Fibroblast of pulmonary artery (primary cell): ENCODE measurements around the gene GTF2E1.

ENCODE experiments used
- DNase-seq: peaks from one replicate; pipeline ENCODE4 v3.0.0-alpha.2; 2010; ENCODE audit warnings: low read depth
- H3K4me3 ChIP-seq: replicated peaks from 2 replicates; pipeline ENCODE4 v1.5.1; 2011; ENCODE audit warnings: low read depth, mild to moderate bottlenecking, control low read depth, low read length, moderate library complexity
- CTCF ChIP-seq: IDR thresholded peaks from 2 replicates; pipeline ENCODE4 v1.5.1; 2011; ENCODE audit warnings: mild to moderate bottlenecking, control low read depth, low read length, inconsistent platforms; ENCODE audit errors: missing control alignments

The GTF2E1 gene

GRCh38 chr3:120766576-120766975, 24.0 kb downstream of the GTF2E1 start:
- TF ChIP-seq CTCF = no peak
- DNase-seq = no peak
- H3K4me3 ChIP-seq = no peak overlapping the region

- TF ChIP-seq CTCF = no peak
- no peak overlapping the region for H3K4me3 ChIP-seq
- peak; percentile 3 for DNase-seq
These were observed 24.6 kb downstream of the GTF2E1 start for GRCh38 chr3:120767106-120767505.

GRCh38 chr3:120769436-120769835, 26.9 kb downstream of the GTF2E1 start:
- no peak for DNase-seq
- H3K4me3 ChIP-seq = no peak overlapping the region
- TF ChIP-seq CTCF = no peak

- TF ChIP-seq CTCF = no peak
- DNase-seq = no peak
- H3K4me3 ChIP-seq = no peak overlapping the region
These were observed 28.3 kb downstream of the GTF2E1 start for GRCh38 chr3:120770891-120771290.

GRCh38 chr3:120772081-120772480, 29.5 kb downstream of the GTF2E1 start:
- TF ChIP-seq CTCF = no peak
- no peak overlapping the region for H3K4me3 ChIP-seq
- no peak for DNase-seq

GRCh38 chr3:120773932-120774331, 31.4 kb downstream of the GTF2E1 start:
- peak; percentile 28 for DNase-seq
- no peak overlapping the region for H3K4me3 ChIP-seq

GRCh38 chr3:120775411-120775810, 32.9 kb downstream of the GTF2E1 start:
- TF ChIP-seq CTCF = no peak
- no peak overlapping the region for H3K4me3 ChIP-seq
- DNase-seq = no peak

More at GRCh38 chr3:120773932-120774331, 31.4 kb downstream of the GTF2E1 start:
- TF ChIP-seq CTCF = no peak
